ENCODE measurements around the gene CHST12.
"Not testable (repeated sequence)": the region's sequence is repeated elsewhere in the genome, so short reads cannot be mapped to it uniquely, and the experiment has no call there.

The CHST12 gene

DNA sequence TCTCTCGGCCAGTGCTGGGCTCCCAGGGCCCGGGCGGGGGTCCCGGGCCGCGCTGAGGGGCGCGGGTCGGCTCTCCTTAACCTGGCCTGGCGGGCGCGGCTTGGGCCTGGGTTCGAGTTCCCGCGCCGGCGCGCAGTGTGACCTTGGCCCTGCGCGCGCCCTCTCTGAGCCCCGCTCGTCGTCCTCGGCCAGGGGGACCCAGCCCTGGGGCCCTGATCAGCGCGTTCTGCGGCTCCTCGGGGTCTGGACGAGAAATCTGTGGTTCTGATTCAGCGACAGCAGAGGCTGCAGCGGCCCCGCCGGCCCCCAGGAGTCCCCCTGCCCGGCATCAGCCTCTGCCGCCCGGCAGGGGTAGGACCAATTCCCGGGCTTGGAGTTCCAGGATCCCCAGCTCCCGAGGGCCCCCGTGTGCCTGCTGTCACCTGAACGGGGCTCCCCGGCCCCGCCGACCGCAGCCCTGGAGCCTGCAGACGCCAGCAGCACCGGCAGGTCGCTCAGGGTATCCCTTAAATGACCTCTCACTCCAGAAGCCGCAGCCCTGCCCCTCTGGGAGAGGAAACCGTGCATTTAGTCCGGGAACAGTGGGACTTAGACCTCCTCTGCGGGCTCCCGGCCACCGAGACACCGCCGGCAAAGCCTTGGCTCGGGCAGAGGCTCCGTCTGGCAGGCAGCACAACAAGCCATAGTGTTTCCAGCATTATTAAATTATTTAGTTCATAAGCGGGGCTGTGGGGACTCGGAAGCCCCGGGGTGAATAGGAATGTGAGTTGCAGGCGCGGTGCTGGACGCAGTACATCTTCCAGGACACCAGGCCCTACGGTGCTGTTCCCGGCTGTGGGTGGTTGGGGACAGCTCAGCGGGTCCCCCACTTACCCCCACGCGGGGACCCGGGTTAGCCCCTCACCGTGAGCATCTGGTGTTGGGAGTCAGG is 572 bp downstream of the CHST12 start:
- DNase-seq (ENCODE audit: low read depth in 4 of 4, low spot score in 1 of 4): no peak

DNA sequence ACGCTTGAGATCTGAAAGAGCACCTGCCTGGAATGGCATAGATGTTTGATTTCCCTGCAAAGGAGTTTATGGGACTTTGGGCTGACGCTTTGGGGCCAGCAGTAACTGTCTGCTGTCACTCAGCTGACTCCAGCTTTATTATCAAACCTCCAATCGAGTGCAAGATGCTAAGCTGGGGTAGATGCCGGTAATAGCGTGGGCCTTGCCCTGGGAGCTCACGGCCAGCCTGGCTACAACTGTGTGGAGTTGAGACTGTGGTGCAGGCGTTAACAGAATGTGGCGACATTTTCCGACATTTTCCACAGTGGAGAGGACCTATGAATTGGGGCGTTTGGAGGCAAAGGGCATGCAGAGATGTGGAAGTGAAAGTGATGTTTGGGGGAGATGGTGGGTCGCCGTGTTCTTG is 1.3 kb downstream of the CHST12 start:
- DNase-seq (ENCODE audit: low read depth in 4 of 4, low spot score in 1 of 4): no peak

DNA sequence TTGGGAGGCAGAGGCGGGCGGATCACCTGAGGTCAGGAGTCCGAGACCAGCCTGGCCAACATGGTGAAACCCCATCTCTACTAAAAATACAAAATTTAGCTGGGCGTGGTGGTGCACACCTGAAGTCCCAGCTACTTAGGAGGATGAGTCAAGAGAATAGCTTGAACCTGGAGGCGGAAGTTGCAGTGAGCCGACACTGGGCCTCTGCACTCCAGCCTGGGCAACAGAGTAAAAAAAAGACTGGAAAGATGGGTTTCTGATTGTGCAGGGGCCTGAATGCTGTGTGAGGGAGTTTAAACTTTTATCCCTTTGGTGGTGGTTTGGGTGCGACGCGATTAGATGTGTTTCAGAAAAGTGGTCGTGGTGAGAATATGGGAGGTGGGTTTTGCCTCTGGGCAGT is 1.8 kb downstream of the CHST12 start:
- no peak for DNase-seq (ENCODE audit: low read depth in 4 of 4, low spot score in 1 of 4)

DNA sequence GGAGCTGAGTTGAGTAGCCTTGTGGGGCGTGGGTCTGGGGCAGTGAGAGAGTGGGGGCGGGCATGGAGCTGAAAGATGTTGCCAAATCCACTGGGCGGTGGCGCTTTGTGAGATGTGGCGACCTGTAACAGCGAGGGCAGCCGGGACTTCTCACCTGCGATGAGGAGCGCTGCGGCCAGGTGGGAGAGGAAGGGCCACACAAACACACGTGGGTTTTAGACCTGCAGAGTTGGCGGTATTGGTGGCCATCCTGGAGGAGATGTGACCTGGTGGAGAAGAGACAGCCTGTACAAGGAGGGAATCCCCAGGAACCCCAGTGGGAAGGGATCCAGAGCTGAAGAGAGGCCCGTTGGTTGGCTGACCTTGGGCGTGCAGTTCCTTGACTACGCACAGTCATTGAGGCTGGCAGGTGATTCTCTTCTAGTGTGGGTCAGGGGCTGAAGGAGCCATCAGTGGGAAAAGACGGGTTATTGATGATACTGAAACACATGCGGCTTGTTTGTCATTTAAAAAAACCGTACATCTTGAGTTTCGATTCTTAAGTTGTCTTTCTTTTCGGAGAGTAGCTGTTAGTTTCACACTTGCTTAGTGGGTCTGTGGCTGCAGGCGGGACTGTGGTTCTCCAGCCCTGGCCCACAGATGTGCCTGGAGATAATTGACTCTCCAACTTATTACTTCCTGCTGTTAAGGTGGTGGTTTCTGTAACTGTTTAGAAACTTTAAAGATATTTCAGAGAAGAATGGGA is 2.4 kb downstream of the CHST12 start:
- peak in 2 of 4 experiments; percentile 35 to 56 for DNase-seq (ENCODE audit: low read depth in 4 of 4, low spot score in 1 of 4)

DNA sequence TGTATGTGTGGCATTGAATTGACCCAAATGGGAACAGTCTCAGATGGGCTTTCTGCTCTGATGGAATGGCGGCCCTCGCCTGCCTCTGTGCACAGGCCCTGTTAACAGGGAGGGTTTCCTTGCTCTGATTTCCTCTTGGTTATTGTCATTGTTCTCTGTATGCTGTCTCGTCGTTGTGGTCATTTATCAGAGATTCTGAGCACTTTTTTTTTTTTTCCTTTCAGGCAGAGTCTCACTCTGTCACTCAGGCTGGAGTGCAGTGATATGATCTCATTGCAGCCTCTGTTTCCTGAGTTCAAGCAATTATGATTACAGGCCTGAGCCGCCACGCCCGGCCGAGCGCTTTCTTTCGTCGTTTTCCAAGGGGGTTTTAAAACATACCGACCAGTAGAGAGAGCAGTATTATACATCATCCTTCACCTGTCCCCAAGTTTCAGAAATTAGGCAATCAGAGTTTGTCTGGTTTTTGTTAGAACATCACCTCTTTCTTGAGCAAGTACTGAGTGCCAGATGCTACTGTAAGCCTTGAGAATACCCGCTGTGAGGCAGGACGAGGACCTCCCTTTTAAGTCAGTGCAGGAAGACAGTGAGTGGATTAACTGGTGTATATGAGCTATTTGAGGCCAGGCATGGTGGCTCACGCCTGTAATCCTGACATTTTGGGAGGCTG is 6.5 kb downstream of the CHST12 start:
- no peak for DNase-seq (ENCODE audit: low read depth in 4 of 4, low spot score in 1 of 4)

DNA sequence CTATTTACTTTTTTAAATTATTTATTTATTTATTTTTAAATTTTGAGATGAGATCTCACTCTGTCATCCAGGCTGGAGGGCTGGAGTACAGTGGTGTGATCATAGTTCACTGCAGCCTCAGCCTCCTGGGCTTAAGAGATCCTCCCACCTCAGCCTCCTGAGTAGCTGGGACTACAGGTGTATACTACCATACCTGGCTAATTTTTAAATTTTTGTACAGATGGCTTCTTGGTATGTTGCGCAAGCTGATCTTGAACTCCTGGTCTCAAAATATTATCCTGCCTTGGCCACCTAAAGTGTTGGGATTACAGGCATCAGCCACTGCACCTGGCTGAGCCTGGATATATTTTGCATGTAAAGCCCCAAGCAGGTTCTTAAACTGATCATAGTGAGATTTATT is 7.6 kb downstream of the CHST12 start:
- DNase-seq (ENCODE audit: low read depth in 4 of 4, low spot score in 1 of 4): no peak

DNA sequence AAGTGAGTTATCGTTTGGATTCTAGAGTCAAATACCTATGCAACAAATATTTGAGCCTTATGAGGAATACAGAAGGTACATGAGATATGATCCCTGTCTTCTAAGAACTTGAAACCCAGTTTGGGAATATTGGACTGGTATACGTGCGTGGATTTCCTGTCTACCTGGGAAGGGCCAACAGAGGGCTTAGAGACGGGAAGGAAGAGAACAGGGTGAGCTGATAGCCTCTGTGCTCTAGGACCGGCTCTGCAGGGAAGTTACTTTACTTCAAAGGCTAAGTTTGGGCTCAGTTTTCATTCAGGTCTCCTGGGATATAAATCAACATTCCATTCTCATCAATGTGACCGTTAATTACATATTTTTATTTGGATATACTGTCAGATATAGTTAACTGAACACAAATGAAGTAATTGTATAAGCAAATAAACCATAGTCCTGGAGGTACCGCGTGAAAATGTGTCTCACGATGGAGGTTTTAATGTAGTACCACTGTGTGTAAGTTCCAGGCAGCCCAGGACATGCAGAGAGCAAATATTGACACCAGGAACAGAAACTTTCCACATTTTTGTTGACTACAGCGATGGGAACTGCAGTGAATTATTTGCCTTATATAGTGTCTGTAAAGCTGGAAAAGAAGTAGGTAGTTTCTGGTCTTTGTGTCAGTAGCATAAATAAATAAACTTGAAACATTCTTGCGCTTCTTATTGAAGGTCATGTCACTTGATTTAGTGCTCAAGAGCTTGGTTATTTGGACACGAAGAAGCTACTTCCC is 8.6 kb downstream of the CHST12 start:
- DNase-seq (ENCODE audit: low read depth in 4 of 4, low spot score in 1 of 4): no peak

DNA sequence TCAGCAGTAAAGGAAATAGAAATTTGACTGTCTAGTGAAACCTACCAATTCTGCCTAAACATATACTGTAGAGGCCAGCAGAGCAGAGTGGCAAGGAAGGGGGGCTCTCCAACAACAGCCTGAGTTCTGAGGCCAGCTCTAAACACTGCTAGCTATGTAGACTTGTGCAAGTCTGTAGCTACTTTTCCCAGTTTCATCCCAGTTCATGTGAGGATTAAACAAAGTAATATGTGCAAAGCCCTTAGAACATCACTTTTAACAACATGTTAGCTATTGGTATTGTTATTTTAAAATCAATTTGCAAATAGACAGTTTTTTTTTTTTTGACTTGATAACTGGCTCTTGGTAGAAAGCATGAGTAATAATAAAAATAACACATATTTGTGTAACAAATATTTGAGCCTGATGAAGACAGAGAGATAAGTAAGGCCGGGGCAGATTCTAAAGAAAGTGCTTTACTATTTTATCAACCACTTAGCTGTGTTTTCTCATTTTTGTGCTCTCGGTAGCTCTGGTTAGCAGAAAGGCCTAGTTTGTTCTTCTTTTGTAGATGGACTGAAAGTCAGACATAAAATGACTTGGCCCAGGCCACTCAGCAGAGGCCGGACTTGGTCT is 9.3 kb downstream of the CHST12 start:
- DNase-seq (ENCODE audit: low read depth in 4 of 4, low spot score in 1 of 4): no peak

DNA sequence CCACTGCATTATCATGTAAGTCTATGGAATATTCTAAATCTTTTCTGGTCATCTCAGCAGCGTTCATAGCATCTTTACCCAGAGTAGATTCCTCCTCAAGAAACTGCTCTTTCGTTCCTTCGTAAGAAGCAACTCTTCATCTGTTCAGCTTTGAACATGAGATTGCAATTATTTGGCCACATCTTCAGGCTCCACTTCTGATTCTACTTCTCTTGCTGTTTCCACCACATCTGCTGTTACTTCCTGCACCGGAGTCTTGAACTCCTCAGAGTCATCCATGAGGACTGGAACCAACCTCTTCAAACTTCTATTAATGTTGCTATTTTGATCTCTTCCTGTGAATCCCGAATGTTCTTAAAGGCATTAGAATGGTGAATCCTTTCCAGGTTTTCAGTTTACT is 12.7 kb downstream of the CHST12 start:
- DNase-seq (ENCODE audit: low read depth in 4 of 4, low spot score in 1 of 4): no peak

DNA sequence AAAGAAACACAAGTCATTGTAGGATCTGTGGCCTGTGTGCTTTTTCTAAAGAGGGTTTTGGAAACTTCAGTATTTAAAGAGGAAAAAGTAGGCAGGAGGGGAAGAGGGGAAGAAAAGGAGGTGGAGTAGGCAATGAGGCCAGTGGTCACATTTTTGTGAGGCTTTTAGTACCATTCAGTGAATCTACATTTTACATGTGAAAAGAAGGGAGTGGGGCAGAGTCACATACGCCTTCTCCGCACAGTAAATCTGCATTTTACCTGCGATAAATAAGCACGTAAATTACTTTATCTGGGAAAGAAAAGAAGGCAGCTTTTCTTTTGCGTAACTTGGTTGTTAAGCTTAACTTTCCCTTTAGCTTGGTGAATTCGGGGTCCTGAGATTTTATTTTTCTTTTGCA is 13.2 kb downstream of the CHST12 start:
- DNase-seq (ENCODE audit: low read depth in 4 of 4, low spot score in 1 of 4): no peak

DNA sequence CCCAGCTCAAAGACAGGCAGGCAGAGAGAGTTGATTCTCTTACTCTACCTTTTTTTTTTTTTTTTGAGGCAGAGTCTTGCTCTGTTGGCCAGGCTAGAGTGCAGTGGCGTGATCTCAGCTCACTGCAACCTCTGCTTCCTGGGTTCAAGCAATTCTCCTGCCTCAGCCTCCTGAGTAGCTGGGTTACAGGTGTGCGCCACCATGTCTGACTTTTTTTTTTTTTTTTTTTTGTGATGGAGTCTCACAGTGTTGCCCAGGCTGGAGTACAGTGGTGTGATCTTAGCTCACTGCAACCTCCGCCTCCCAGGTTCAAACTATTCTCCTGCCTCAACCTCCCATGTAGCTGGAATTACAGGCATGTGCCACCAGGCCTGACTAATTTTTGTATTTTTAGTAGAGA is 13.8 kb downstream of the CHST12 start:
- not testable (repeated sequence) for DNase-seq (ENCODE audit: low read depth in 4 of 4, low spot score in 1 of 4)

DNA sequence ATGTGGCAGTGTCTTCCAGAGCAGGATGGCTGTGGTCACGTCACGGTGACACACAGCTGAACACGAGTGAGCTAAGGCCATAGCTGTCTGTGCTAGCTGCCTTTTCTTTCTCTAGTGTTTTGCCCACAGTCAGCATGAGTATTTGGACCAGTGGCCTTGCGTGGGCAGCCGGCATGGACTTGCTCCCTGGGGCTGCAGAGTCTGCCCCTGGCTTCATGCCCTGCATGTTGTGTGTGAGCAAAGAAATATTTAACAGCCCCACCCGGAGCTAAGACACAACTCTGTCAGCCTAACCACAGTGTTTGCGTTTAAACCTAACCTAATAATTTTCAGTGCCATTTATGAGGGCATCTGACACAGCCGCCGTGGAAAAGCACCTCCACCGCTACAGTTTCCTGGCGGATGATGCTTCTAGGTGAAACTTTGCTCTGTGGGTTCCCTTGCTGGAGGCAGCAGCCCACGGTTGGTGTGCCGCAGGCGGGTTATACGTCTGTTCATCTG is 14.6 kb downstream of the CHST12 start:
- peak in 1 of 4 experiments; percentile 20 for DNase-seq (ENCODE audit: low read depth in 4 of 4, low spot score in 1 of 4)

DNA sequence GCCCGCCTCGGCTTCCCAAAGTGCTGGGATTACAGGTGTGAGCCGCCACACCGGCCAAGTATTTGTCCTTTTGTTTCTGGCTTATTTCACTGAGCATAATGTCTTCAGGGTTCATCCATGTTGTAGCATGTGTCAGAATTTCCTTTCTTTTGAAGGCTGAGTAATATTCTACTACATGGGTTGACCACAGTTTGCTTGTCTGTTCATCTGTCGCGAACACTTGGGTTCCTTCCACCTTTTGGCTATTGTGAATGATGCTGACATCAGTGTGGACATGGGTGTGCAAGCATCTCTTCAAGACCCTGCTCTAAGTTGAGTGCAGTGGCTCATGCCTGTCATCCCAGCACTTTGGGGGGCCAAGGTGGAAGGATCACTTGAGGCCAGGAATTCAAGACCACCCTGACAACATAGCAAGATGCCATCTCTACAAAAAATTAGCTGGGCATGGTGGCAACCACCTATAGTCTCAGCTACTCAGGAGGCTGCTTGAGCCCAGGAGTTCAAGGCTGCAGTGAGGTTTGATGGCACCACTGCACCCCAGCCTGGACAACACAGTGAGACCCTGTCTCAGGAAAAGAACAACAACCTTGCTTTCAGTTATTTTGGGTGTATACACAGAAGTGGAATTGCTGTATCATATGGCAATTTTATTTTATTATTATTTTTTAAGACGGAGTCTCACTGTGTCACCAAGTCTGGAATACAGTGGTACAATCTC is 17.0 kb downstream of the CHST12 start:
- DNase-seq (ENCODE audit: low read depth in 4 of 4, low spot score in 1 of 4): no peak

DNA sequence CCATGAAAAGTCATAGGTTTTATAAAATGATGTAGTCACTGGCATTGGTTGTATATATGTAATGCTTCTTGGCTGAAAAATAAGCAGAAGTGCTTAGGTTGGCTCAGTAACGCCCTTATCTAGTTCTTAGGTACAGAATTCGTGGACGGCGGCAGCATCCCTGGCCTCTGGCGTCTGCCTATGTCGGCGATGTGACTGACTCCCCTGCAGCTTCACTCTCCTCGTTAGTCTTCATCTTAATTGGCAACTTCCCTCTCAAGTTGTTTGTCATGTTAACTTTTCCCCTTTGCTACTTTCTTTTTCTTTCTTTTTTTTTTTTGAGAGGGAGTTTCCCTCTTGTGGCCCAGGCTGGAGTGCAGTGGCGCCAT is 18.5 kb downstream of the CHST12 start:
- no peak for DNase-seq (ENCODE audit: low read depth in 4 of 4, low spot score in 1 of 4)

DNA sequence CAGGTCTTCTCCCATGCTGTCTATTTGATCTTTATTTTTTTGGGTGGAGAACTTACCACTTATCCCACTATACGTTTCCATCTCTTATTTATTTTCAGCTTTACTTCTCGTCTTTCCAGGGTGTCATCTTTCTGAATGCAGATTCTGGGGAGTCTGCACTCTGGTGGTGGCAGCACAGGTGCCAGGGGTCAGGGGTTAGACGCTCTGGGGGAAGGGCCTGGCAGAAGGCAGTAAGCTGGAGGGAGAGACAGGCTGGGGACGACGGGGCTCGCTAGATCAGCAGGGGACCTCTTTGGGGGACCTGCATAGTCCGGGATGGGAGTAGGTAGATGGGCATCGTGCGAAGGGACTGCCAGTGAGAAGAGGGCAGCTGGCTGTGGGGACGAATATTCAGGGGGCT is 22.3 kb downstream of the CHST12 start:
- DNase-seq (ENCODE audit: low read depth in 4 of 4, low spot score in 1 of 4): no peak

DNA sequence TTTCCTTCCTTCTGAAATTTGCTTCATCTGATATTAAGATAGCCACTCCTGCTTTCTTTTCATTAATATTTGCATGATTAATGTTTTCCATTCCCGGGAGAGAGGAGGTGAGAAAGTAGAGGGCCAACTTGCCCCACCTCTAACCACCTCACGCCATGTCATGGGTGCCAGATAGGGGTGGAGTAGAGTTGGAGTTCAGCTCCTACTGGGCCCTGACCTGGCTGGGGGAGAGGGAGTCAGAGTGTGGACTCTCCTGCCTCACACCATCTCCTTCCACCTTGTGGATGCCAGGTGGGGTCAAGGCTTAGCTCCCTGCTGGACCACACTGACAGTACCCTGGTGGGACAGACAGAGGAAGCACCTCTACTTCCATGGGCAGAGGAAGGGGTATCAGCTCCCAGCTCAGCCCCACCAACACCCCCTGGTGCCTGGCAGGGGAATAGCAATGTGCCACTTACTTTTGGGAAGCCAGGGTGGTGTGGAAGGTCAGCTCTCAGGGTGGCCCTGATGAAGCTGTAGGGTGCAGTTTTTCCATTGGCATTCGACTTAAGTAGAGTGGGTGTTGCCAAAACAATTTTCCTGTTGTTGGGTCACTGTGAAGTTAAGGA is 28.0 kb downstream of the CHST12 start:
- DNase-seq (ENCODE audit: low read depth in 4 of 4, low spot score in 1 of 4): peak in 2 of 4 experiments; percentile 13 to 28

DNA sequence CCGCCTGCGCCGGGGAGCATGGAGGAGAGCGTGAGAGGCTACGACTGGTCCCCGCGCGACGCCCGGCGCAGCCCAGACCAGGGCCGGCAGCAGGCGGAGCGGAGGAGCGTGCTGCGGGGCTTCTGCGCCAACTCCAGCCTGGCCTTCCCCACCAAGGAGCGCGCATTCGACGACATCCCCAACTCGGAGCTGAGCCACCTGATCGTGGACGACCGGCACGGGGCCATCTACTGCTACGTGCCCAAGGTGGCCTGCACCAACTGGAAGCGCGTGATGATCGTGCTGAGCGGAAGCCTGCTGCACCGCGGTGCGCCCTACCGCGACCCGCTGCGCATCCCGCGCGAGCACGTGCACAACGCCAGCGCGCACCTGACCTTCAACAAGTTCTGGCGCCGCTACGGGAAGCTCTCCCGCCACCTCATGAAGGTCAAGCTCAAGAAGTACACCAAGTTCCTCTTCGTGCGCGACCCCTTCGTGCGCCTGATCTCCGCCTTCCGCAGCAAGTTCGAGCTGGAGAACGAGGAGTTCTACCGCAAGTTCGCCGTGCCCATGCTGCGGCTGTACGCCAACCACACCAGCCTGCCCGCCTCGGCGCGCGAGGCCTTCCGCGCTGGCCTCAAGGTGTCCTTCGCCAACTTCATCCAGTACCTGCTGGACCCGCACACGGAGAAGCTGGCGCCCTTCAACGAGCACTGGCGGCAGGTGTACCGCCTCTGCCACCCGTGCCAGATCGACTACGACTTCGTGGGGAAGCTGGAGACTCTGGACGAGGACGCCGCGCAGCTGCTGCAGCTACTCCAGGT is 29.7 kb downstream of the CHST12 start:
- DNase-seq (ENCODE audit: low read depth in 4 of 4, low spot score in 1 of 4): no peak

DNA sequence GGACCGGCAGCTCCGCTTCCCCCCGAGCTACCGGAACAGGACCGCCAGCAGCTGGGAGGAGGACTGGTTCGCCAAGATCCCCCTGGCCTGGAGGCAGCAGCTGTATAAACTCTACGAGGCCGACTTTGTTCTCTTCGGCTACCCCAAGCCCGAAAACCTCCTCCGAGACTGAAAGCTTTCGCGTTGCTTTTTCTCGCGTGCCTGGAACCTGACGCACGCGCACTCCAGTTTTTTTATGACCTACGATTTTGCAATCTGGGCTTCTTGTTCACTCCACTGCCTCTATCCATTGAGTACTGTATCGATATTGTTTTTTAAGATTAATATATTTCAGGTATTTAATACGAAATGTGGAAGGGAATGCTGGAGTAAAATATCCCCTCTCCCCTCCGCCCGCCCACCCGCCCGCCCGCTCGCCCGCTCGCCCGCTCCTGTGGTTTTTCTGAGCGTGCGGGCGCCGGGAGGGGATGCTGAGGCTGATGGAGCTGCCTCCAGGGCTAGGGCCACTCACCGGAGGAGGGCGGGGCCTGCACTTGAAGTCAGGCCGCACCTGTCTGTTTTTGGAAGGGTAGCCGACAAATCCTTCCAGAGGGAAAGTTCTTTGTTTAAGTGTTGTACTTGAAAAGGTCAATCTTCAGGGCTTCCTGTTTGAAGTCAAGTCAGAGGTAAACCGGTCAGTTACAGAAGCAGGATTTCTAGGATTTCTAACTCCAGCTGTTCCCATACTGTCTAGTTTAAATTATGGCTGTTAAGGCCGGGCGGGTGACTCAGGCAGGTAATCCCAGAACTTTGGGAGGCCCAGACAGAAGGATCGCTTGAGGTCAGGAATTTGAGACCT is 30.5 kb downstream of the CHST12 start:
- DNase-seq (ENCODE audit: low read depth in 4 of 4, low spot score in 1 of 4): no peak

Data from stimulated activated CD4-positive, alpha-beta T cell treated with anti-CD3 and anti-CD28 coated beads, Interleukin-1b, Interleukin-23, amount 100 ng/mL, for 24 hours (primary cell).